ENCODE measurements around the gene MALT1. TPM values are rescaled to one million over a fixed set of nuclear protein-coding genes. Genes with fewer than 3 reads are reported as not detected.

MALT1 gene
- total RNA-seq, 2 experiments from 2014 or later: 82.3 to 84.5 TPM

DNA sequence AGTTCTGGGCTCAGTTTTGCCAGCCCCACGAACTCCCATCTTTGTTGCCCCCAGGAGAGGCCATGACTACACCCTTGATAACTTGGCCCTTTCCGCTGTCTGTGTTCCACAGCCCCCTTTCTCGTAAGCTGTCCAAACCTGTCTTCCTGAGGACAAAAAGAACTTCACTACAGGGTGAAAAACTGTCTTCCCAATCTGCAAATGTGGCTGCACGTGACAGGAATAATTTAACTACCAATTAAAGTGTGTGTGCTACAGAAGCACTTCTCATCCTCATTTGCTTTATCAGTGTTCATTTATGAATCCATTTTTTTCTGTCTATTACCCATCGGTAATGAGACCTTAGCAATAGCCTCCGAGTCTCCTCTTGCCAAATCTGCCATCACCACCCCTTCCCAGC is 33.3 kb upstream of the MALT1 start:
- POLR2A ChIA-PET: interaction anchor here (1.4 kb wide), 1 partner anchor 33 kb away, joined by 3 read pairs; the partner anchor contains the start of gene MALT1
- ATAC-seq (ENCODE audit: poor library complexity): no peak
- no peak overlapping the region for H3K4me3 ChIP-seq (ENCODE audit: low read length)
- no peaks in the 10 kb centered on the region for H3K4me1 ChIP-seq (ENCODE audit: insufficient read depth, low read length)
- no peaks in the 10 kb centered on the region for H3K9me3 ChIP-seq (ENCODE audit: control insufficient read depth in 1 of 2, insufficient read depth in 1 of 2, low read length in 2 of 2)
- Mint-ChIP-seq H3K4me3 (no peak overlapping the region), H3K27ac (no peak overlapping the region), H3K4me1 (ENCODE audit: low read depth) (peaks cover 36% of the 10 kb centered on the region), H3K27me3 (no peaks in the 10 kb centered on the region), H3K9me3 (no peaks in the 10 kb centered on the region), H3K36me3 (ENCODE audit: low read depth) (no peaks in the 10 kb centered on the region)
- no peak overlapping the region for H3K27ac ChIP-seq (ENCODE audit: low read depth in 1 of 2, low read length in 2 of 2)
- intact Hi-C loops (cut with DNase I, micrococcal nuclease): no loop called here
- CTCF ChIA-PET: no interaction called here
- H3K36me3 ChIP-seq (ENCODE audit: insufficient read depth, low read length): no peaks in the 10 kb centered on the region
- no peak for TF ChIP-seq CTCF (IDR thresholded peaks at IDR 0.05)
- DNase-seq: no peak
- H3K27me3 ChIP-seq (ENCODE audit: control insufficient read depth in 1 of 2, insufficient read depth in 2 of 2, low read length in 2 of 2): no peaks in the 10 kb centered on the region

- Histone ChIP-seq H3K4me1 (ENCODE audit: insufficient read depth, low read length) (no peaks in the 10 kb centered on the region), H3K9me3 (ENCODE audit: control insufficient read depth in 1 of 2, insufficient read depth in 1 of 2, low read length in 2 of 2) (no peaks in the 10 kb centered on the region), H3K27me3 (ENCODE audit: control insufficient read depth in 1 of 2, insufficient read depth in 2 of 2, low read length in 2 of 2) (no peaks in the 10 kb centered on the region), H3K4me3 (ENCODE audit: low read length) (no peak overlapping the region), H3K36me3 (ENCODE audit: insufficient read depth, low read length) (no peaks in the 10 kb centered on the region), H3K27ac (ENCODE audit: low read depth in 1 of 2, low read length in 2 of 2) (no peak overlapping the region)
- H3K4me3 Mint-ChIP-seq: no peak overlapping the region
- no peak overlapping the region for H3K27ac Mint-ChIP-seq
- TF ChIP-seq CTCF (IDR thresholded peaks at IDR 0.05): no peak
- DNase-seq: no peak
- H3K9me3 Mint-ChIP-seq: no peaks in the 10 kb centered on the region
- no peak for ATAC-seq (ENCODE audit: poor library complexity)
- H3K36me3 Mint-ChIP-seq (ENCODE audit: low read depth): no peaks in the 10 kb centered on the region
- H3K4me1 Mint-ChIP-seq (ENCODE audit: low read depth): peaks cover 36% of the 10 kb centered on the region
- ChIA-PET POLR2A (interaction anchor here (1.4 kb wide), 1 partner anchor 33 kb away, joined by 3 read pairs; the partner anchor contains the start of gene MALT1), CTCF (no interaction called here)
- H3K27me3 Mint-ChIP-seq: no peaks in the 10 kb centered on the region
- intact Hi-C loops (cut with DNase I, micrococcal nuclease): no loop called here
These were observed 32.8 kb upstream of the MALT1 start for GRCh38 chr18:58638441-58638840.

DNA sequence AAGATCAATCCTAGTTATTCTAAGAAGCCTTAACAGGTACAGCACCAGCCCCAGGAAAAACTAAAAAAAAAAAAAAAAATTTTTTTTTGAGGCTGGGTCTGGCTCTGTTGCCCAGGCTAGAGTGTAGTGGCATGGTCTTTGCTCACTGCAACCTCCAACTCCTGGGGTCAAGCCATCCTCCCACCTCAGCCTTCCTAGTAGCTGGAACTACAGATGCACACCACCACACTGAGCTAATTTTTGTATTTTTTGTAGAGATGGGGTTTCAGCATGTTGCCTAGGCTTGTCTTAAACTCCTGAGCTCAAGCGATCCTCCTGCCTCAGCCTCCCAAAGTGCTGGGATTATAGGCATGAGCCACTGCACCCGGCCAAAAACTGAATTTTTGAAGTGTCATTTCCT is 32.0 kb upstream of the MALT1 start:
- H3K4me1 Mint-ChIP-seq (ENCODE audit: low read depth): peaks cover 29% of the 10 kb centered on the region
- POLR2A ChIA-PET: interaction anchor here (1.0 to 1.1 kb wide), 3 partner anchors 11 to 23 kb away, joined by 3 read pairs; no protein-coding TSS in a partner anchor
- H3K27me3 ChIP-seq (ENCODE audit: control insufficient read depth in 1 of 2, insufficient read depth in 2 of 2, low read length in 2 of 2): no peaks in the 10 kb centered on the region
- CTCF ChIA-PET: no interaction called here
- H3K4me3 Mint-ChIP-seq: no peak overlapping the region
- H3K27ac Mint-ChIP-seq: no peak overlapping the region
- H3K4me1 ChIP-seq (ENCODE audit: insufficient read depth, low read length): no peaks in the 10 kb centered on the region
- ATAC-seq (ENCODE audit: poor library complexity) (no peak), DNase-seq (no peak)
- no peak for TF ChIP-seq CTCF (IDR thresholded peaks at IDR 0.05)
- no peak overlapping the region for H3K27ac ChIP-seq (ENCODE audit: low read depth in 1 of 2, low read length in 2 of 2)
- no peaks in the 10 kb centered on the region for H3K36me3 Mint-ChIP-seq (ENCODE audit: low read depth)
- H3K4me3 ChIP-seq (ENCODE audit: low read length): no peak overlapping the region
- no peaks in the 10 kb centered on the region for H3K9me3 Mint-ChIP-seq
- peaks cover 0 to 3% of the 10 kb centered on the region in 2 experiments for H3K9me3 ChIP-seq (ENCODE audit: control insufficient read depth in 1 of 2, insufficient read depth in 1 of 2, low read length in 2 of 2)
- H3K27me3 Mint-ChIP-seq: no peaks in the 10 kb centered on the region
- intact Hi-C loops (cut with DNase I, micrococcal nuclease): no loop called here
- H3K36me3 ChIP-seq (ENCODE audit: insufficient read depth, low read length): no peaks in the 10 kb centered on the region

All from CD4-positive, alpha-beta T cell (primary cell).